ENCODE data around the gene NCEH1. TPM values are rescaled to one million over a fixed set of nuclear protein-coding genes. Genes with fewer than 3 reads are reported as not detected.

The NCEH1 gene
- total RNA-seq, 1 experiment from 2014 or later: 11.5 TPM

- H3K4me1 ChIP-seq (ENCODE audit: control insufficient read depth in 1 of 2, insufficient read depth in 2 of 2, low read length in 2 of 2): peaks cover 13 to 16% of the 10 kb centered on the region in 2 experiments
- no peaks in the 10 kb centered on the region for H4K20me1 ChIP-seq (ENCODE audit: insufficient read depth)
- no peaks in the 10 kb centered on the region for H3K9me2 ChIP-seq (ENCODE audit: insufficient read depth)
- BruUV-seq (replicated peaks): no TSS peak
- ChIA-PET POLR2A (no interaction called here), CTCF (interaction anchor here (0.7 to 2.0 kb wide), 9 partner anchors 9 to 291 kb away, joined by 3 to 6 read pairs (median 4); no protein-coding TSS in a partner anchor), RAD21 (ENCODE audit: low non-redundant PET in 1 of 2, low total read pairs in 2 of 2, uncharacterized antibody in 2 of 2, unreplicated experiment in 2 of 2) (no interaction called here)
- H3K9ac ChIP-seq (ENCODE audit: low read length): no peak overlapping the region
- H3K27ac ChIP-seq (ENCODE audit: low read depth, low read length): no peak overlapping the region
- H2AFZ ChIP-seq (ENCODE audit: low read depth, low read length, poor library complexity, severe bottlenecking): peak overlapping the region; percentile 6
- peak overlapping the region; percentile 10; the same call in 1 of the 2 replicates for H3K4me2 ChIP-seq (ENCODE audit: low read length)
- H3K36me3 ChIP-seq (ENCODE audit: control insufficient read depth in 1 of 2, insufficient read depth in 2 of 2, low read length in 2 of 2): no peaks in the 10 kb centered on the region
- H3K79me2 ChIP-seq (ENCODE audit: insufficient read depth, low read length): no peaks in the 10 kb centered on the region
- intact Hi-C loops (cut with micrococcal nuclease): no loop called here
- DNase-seq (ENCODE audit: low read depth, low spot score) (no peak), ATAC-seq (peak; percentile 76)
- H3K4me3 ChIP-seq (replicated peaks in 1 of 2; ENCODE audit: low read depth in 1 of 2, low read length in 2 of 2): no peak overlapping the region
- no peaks in the 10 kb centered on the region for H3K27me3 ChIP-seq (ENCODE audit: insufficient read depth, low read length)
- no peaks in the 10 kb centered on the region for H3K9me3 ChIP-seq (ENCODE audit: control insufficient read depth in 1 of 2, insufficient read depth in 1 of 2, low read depth in 1 of 2, low read length in 2 of 2)
- TF ChIP-seq EZH2phosphoT487 (IDR thresholded peaks at IDR 0.05; ENCODE audit: borderline replicate concordance): no peak
- peak; percentile 43 to 68 (median 68); a peak in 5 of 6 replicates for TF ChIP-seq CTCF (IDR thresholded peaks at IDR 0.05 in 2 of 3, conservative IDR thresholded peaks at IDR 0.05 in 1 of 3; ENCODE audit: borderline replicate concordance in 1 of 3, insufficient read depth in 1 of 3, low read depth in 2 of 3, low read length in 2 of 3)
- peak; percentile 54 for TF ChIP-seq RAD21 (IDR thresholded peaks at IDR 0.05; ENCODE audit: low read depth)
Measured at GRCh38 chr3:172622916-172623700, 87.8 kb downstream of the NCEH1 start.

- CTCF ChIA-PET: interaction anchor here (0.7 to 2.0 kb wide), 5 partner anchors 13 to 144 kb away, joined by 3 to 5 read pairs (median 3); no protein-coding TSS in a partner anchor
- Histone ChIP-seq H3K9me3 (ENCODE audit: control insufficient read depth in 1 of 2, insufficient read depth in 1 of 2, low read depth in 1 of 2, low read length in 2 of 2) (no peaks in the 10 kb centered on the region), H3K79me2 (ENCODE audit: insufficient read depth, low read length) (no peaks in the 10 kb centered on the region), H3K9me2 (ENCODE audit: insufficient read depth) (no peaks in the 10 kb centered on the region), H4K20me1 (ENCODE audit: insufficient read depth) (no peaks in the 10 kb centered on the region), H3K36me3 (ENCODE audit: control insufficient read depth in 1 of 2, insufficient read depth in 2 of 2, low read length in 2 of 2) (no peaks in the 10 kb centered on the region), H3K9ac (ENCODE audit: low read length) (no peak overlapping the region), H3K4me2 (ENCODE audit: low read length) (no peak overlapping the region), H3K4me1 (ENCODE audit: control insufficient read depth in 1 of 2, insufficient read depth in 2 of 2, low read length in 2 of 2) (peaks cover 13 to 16% of the 10 kb centered on the region in 2 experiments), H3K27me3 (ENCODE audit: insufficient read depth, low read length) (no peaks in the 10 kb centered on the region), H3K27ac (ENCODE audit: low read depth, low read length) (no peak overlapping the region), H3K4me3 (replicated peaks in 1 of 2; ENCODE audit: low read depth in 1 of 2, low read length in 2 of 2) (no peak overlapping the region), H2AFZ (ENCODE audit: low read depth, low read length, poor library complexity, severe bottlenecking) (no peak overlapping the region)
- POLR2A ChIA-PET: no interaction called here
- intact Hi-C loops (cut with micrococcal nuclease): no loop called here
- DNase-seq (ENCODE audit: low read depth, low spot score) (no peak), ATAC-seq (no peak)
- BruUV-seq (replicated peaks): no TSS peak
- TF ChIP-seq YY1 (IDR thresholded peaks at IDR 0.05; ENCODE audit: extremely low read depth, insufficient replicate concordance, low read depth, low read length): no peak
- TF ChIP-seq FOSL1 (IDR thresholded peaks at IDR 0.05; ENCODE audit: low read depth): no peak
- no peak for TF ChIP-seq EZH2phosphoT487 (IDR thresholded peaks at IDR 0.05; ENCODE audit: borderline replicate concordance)
- no peak for TF ChIP-seq ELF1 (IDR thresholded peaks at IDR 0.05; ENCODE audit: borderline replicate concordance, low read depth)
- TF ChIP-seq TCF7L2 (IDR thresholded peaks at IDR 0.05; ENCODE audit: borderline replicate concordance, extremely low read depth, insufficient read depth, insufficient read length): no peak
- no peak for TF ChIP-seq CBX3 (IDR thresholded peaks at IDR 0.05; ENCODE audit: low read depth)
- RAD21 ChIA-PET (ENCODE audit: low non-redundant PET in 1 of 2, low total read pairs in 2 of 2, uncharacterized antibody in 2 of 2, unreplicated experiment in 2 of 2): no interaction called here
Measured at GRCh38 chr3:172622156-172622555, 88.7 kb downstream of the NCEH1 start.

Data from HCT116 (cell line).